Measurements from ENCODE around the gene LRRC4C. TPM values are rescaled to one million over a fixed set of nuclear protein-coding genes. Genes with fewer than 3 reads are reported as not detected.
A peak's percentile ranks its signal among the peaks of the same experiment; 100 is the strongest.

Gene LRRC4C
- polyA plus RNA-seq, 1 donor = 3.9 TPM

DNA sequence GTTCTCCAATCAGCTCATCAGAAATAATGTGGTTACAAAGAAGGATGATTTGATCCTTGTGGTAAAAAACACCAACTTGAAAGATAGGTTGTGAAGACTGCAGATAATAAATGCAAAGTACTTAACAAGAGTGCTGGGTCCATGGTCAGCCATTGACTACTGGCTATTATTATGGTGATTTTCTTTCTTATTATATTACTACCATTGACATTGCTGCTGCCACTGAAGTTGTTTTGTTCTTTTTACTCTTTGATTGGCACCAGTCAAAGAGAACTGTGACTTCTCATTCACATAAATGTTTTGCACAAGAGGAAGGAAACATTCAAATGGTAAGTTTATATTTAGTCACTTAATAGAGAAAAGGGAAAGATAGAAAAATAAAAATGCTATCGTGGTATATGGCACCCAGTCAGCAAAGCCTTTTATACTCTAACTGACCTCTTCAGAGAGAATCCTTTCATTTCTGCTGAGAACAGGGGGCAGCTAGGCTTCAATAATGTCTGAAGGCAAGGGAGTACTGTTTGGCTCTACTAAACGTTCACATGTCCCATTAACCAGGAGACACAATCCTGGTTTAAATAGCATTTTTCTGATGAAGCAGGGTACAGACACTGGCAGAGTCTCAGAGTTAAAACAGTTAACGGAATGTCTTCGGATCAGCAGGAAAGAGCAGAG lies 64.8 kb downstream of the LRRC4C start:
- DNase-seq = no peak
- no peaks in the 10 kb centered on the region for H3K9me3 ChIP-seq (ENCODE audit: control insufficient read depth, low read depth, low read length)
- no peak overlapping the region for H3K27ac ChIP-seq (ENCODE audit: low read length)
- H3K36me3 ChIP-seq (ENCODE audit: control insufficient read depth, insufficient read depth, low read length) = no peaks in the 10 kb centered on the region
- no peaks in the 10 kb centered on the region for H3K27me3 ChIP-seq (ENCODE audit: control insufficient read depth, insufficient read depth, low read length)
- H3K4me1 ChIP-seq (ENCODE audit: control insufficient read depth, insufficient read depth, low read length) = no peaks in the 10 kb centered on the region
- no peak overlapping the region for H3K4me3 ChIP-seq (ENCODE audit: low read length)
- 90% methylated on average over 2 of the region's 4 CpGs for WGBS (ENCODE audit: insufficient coverage, low lambda C conversion rate)

DNA sequence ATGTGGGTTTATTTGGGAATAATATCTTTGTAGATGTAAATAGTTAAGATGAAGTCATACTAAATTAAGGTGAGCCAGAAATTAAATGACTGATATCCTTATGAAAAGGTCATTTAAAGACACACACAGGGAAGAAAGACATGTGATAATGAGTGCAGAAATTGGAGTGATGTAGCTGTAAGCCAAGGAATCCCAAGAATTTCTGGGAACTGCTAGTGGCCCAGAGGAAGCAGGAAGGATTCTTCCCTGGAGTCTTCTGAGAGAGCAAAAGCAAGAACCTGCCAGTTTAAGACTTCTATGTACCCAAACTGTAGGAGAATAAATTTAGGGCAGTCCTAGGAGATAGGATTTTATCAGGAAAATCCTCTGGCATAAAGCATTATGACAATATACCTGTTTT lies 66.9 kb downstream of the LRRC4C start:
- no peak for DNase-seq
- Histone ChIP-seq H3K9me3 (ENCODE audit: control insufficient read depth, low read depth, low read length) (no peaks in the 10 kb centered on the region), H3K36me3 (ENCODE audit: control insufficient read depth, insufficient read depth, low read length) (no peaks in the 10 kb centered on the region), H3K27me3 (ENCODE audit: control insufficient read depth, insufficient read depth, low read length) (no peaks in the 10 kb centered on the region), H3K27ac (ENCODE audit: low read length) (no peak overlapping the region), H3K4me1 (ENCODE audit: control insufficient read depth, insufficient read depth, low read length) (no peaks in the 10 kb centered on the region), H3K4me3 (ENCODE audit: low read length) (no peak overlapping the region)

DNA sequence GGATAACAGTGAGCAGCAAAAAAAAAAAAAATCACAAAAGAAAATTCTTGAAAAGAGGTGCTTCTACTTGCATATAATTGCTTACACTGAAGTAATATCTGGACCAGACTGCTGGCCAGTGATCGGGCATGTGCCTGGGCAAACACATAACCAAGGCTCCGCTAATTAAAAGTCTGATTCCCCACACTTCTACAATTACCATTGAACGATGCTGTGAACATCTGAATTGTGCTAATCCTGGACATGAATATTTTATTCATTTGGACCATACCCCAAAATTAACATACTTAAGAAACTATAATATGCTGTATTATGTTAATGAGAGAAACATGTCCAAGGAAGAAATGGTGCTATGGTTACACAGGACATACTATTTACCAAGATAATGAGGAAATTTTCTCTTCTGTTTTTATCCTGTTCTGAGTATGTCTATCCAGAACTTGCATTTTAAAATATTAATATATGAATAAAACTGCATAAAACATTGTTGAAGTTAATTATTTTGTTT lies 69.8 kb downstream of the LRRC4C start:
- H3K4me3 ChIP-seq (ENCODE audit: low read length) = no peak overlapping the region
- no peaks in the 10 kb centered on the region for H3K27me3 ChIP-seq (ENCODE audit: control insufficient read depth, insufficient read depth, low read length)
- 83% methylated on average over 1 of the region's 3 CpGs for WGBS (ENCODE audit: insufficient coverage, low lambda C conversion rate)
- DNase-seq = no peak
- no peaks in the 10 kb centered on the region for H3K36me3 ChIP-seq (ENCODE audit: control insufficient read depth, insufficient read depth, low read length)
- no peak overlapping the region for H3K27ac ChIP-seq (ENCODE audit: low read length)
- no peaks in the 10 kb centered on the region for H3K4me1 ChIP-seq (ENCODE audit: control insufficient read depth, insufficient read depth, low read length)
- no peaks in the 10 kb centered on the region for H3K9me3 ChIP-seq (ENCODE audit: control insufficient read depth, low read depth, low read length)

DNA sequence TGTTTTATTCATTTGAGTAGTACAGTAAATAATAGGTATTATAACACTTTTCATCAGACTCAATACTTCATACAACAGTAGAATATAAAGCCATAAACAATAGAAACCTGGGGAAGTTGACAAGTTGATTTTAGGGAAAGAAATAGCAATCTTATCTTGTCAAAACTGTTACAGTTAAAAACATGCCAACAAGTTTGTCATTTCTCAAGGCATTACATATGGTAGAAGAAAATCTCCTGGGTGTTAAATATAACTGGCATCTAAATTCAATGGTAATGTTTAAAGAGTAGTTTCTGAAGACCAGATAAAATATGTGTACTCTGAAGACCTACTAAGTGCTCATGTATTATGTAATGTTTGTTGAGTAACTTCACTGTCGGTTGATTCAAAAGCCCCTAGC lies 75.1 kb downstream of the LRRC4C start:
- H3K27ac ChIP-seq (ENCODE audit: low read length) = no peak overlapping the region
- H3K9me3 ChIP-seq (ENCODE audit: control insufficient read depth, low read depth, low read length) = no peaks in the 10 kb centered on the region
- WGBS (ENCODE audit: insufficient coverage, low lambda C conversion rate) = no CpG with 5 or more reads among the region's 1 CpG
- no peaks in the 10 kb centered on the region for H3K36me3 ChIP-seq (ENCODE audit: control insufficient read depth, insufficient read depth, low read length)
- H3K4me3 ChIP-seq (ENCODE audit: low read length) = no peak overlapping the region
- no peaks in the 10 kb centered on the region for H3K27me3 ChIP-seq (ENCODE audit: control insufficient read depth, insufficient read depth, low read length)
- H3K4me1 ChIP-seq (ENCODE audit: control insufficient read depth, insufficient read depth, low read length) = no peaks in the 10 kb centered on the region
- no peak for DNase-seq

DNA sequence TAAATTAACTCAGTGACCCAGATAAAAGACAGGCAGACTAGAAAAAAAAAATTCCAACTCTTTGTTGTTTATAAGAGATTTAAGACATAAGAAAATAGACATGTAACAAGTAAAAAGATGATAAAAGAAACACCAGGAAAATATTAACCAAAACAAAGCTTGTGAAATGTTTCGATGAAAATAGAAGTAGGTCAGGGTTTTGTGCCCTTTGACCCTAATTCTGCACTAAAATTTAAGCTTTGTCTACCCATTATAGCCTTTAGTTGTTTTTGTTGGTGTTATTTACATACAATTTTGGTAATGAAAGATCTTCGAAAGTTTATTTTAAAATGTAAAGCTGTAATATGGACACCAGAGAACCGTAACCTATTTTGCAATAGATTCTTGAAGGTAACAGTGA lies 75.7 kb downstream of the LRRC4C start:
- no peaks in the 10 kb centered on the region for H3K9me3 ChIP-seq (ENCODE audit: control insufficient read depth, low read depth, low read length)

DNA sequence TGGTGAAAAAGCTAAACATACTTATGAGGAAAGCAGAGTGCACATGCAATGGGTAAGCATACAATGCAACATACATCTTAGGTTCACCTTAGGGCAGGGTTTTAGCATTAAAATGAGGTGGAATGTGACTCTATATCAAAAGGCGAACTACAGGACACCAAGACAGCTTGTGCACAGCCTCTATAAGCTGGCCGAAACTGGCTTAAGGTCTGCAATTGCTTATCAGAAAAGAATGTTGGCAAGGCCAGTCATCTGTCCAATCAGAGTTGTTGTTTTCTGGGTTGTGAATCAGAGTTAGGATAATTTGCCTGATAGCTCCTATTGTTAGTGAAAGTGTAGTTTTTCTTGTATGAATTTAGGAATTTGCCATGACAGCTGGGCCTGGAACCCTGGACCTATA lies 76.5 kb downstream of the LRRC4C start:
- H3K36me3 ChIP-seq (ENCODE audit: control insufficient read depth, insufficient read depth, low read length) = no peaks in the 10 kb centered on the region
- no peaks in the 10 kb centered on the region for H3K9me3 ChIP-seq (ENCODE audit: control insufficient read depth, low read depth, low read length)
- H3K27ac ChIP-seq (ENCODE audit: low read length) = no peak overlapping the region
- H3K27me3 ChIP-seq (ENCODE audit: control insufficient read depth, insufficient read depth, low read length) = no peaks in the 10 kb centered on the region
- no peaks in the 10 kb centered on the region for H3K4me1 ChIP-seq (ENCODE audit: control insufficient read depth, insufficient read depth, low read length)
- DNase-seq = no peak
- H3K4me3 ChIP-seq (ENCODE audit: low read length) = no peak overlapping the region
- no CpG with 5 or more reads among the region's 2 CpGs for WGBS (ENCODE audit: insufficient coverage, low lambda C conversion rate)

More for the DNA sequence above, 75.7 kb downstream of the LRRC4C start:
- H3K36me3 ChIP-seq (ENCODE audit: control insufficient read depth, insufficient read depth, low read length) = no peaks in the 10 kb centered on the region
- no peaks in the 10 kb centered on the region for H3K27me3 ChIP-seq (ENCODE audit: control insufficient read depth, insufficient read depth, low read length)
- no peaks in the 10 kb centered on the region for H3K4me1 ChIP-seq (ENCODE audit: control insufficient read depth, insufficient read depth, low read length)
- no peak overlapping the region for H3K4me3 ChIP-seq (ENCODE audit: low read length)
- H3K27ac ChIP-seq (ENCODE audit: low read length) = no peak overlapping the region
- WGBS (ENCODE audit: insufficient coverage, low lambda C conversion rate) = 100% methylated on average over 1 of the region's 3 CpGs
- no peak for DNase-seq

GRCh38 chr11:41379084-41379483 lies 80.4 kb downstream of the LRRC4C start:
- DNase-seq = no peak
- H3K27ac ChIP-seq (ENCODE audit: low read length) = no peak overlapping the region
- no peaks in the 10 kb centered on the region for H3K4me1 ChIP-seq (ENCODE audit: control insufficient read depth, insufficient read depth, low read length)
- no peaks in the 10 kb centered on the region for H3K9me3 ChIP-seq (ENCODE audit: control insufficient read depth, low read depth, low read length)
- no peaks in the 10 kb centered on the region for H3K27me3 ChIP-seq (ENCODE audit: control insufficient read depth, insufficient read depth, low read length)
- no peak overlapping the region for H3K4me3 ChIP-seq (ENCODE audit: low read length)
- H3K36me3 ChIP-seq (ENCODE audit: control insufficient read depth, insufficient read depth, low read length) = no peaks in the 10 kb centered on the region

DNA sequence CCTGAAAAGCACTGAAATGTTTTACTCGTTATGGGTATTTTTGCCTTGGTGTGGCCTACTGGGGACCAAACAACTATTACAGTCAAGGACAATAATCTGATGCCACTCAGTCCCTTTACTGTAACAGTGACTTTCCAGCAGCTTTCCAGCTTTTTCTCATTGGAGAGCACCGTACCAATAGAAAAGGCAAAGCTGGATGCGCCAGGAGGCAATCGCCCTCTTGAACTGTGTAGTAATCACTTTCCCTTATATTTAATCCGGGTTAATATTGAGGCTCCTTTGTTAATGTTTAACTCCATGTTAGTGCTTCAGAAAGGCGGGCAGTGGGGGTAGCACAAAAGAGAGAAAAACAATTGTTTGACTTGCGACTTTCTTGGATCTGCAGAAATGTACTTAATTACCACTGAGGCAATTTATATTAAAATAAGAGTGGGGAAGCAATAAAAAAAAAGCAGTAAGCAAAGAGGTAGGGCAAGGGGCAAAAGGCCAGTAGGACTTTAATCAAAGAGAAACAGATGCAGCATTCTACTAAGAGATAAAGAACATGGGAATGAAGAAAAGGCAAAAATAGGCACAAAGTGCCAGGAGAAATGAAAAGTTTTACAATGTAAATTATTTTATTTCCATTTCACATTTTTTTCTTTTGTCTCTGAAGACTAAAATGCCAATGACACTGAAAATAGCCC lies 81.6 kb downstream of the LRRC4C start:
- H3K9me3 ChIP-seq (ENCODE audit: control insufficient read depth, low read depth, low read length) = no peaks in the 10 kb centered on the region
- no peak overlapping the region for H3K4me3 ChIP-seq (ENCODE audit: low read length)
- H3K27ac ChIP-seq (ENCODE audit: low read length) = no peak overlapping the region
- peak; percentile 0 to 66 for DNase-seq
- WGBS (ENCODE audit: insufficient coverage, low lambda C conversion rate) = no CpG with 5 or more reads among the region's 7 CpGs
- no peaks in the 10 kb centered on the region for H3K36me3 ChIP-seq (ENCODE audit: control insufficient read depth, insufficient read depth, low read length)
- no peaks in the 10 kb centered on the region for H3K4me1 ChIP-seq (ENCODE audit: control insufficient read depth, insufficient read depth, low read length)
- no peaks in the 10 kb centered on the region for H3K27me3 ChIP-seq (ENCODE audit: control insufficient read depth, insufficient read depth, low read length)

GRCh38 chr11:41351825-41352224 lies 107.6 kb downstream of the LRRC4C start:
- no peak overlapping the region for H3K4me3 ChIP-seq (ENCODE audit: low read length)
- no peaks in the 10 kb centered on the region for H3K4me1 ChIP-seq (ENCODE audit: control insufficient read depth, insufficient read depth, low read length)
- H3K27ac ChIP-seq (ENCODE audit: low read length) = no peak overlapping the region
- no peaks in the 10 kb centered on the region for H3K9me3 ChIP-seq (ENCODE audit: control insufficient read depth, low read depth, low read length)
- H3K36me3 ChIP-seq (ENCODE audit: control insufficient read depth, insufficient read depth, low read length) = no peaks in the 10 kb centered on the region
- 63% methylated on average over 2 of the region's 2 CpGs for WGBS (ENCODE audit: insufficient coverage, low lambda C conversion rate)
- H3K27me3 ChIP-seq (ENCODE audit: control insufficient read depth, insufficient read depth, low read length) = no peaks in the 10 kb centered on the region
- no peak for DNase-seq

DNA sequence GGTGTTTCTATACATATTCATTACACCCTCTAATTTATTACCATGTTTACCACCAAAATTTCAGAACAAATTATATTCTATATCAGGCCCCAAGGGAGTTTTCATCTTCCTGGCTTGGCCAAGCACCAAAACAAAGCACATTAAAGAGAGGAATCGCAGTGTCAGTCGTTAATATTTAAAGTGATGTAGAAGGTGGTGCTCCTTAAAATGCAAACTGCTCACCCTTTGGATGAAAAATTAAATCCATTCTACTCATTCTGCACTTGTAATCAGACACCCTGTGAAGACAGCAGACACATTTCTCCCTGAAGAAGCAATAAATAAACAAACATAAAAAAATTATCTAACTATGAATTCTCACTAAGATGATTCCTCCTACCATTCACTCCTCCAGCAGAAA lies 113.4 kb downstream of the LRRC4C start:
- no peaks in the 10 kb centered on the region for H3K27me3 ChIP-seq (ENCODE audit: control insufficient read depth, insufficient read depth, low read length)
- no peaks in the 10 kb centered on the region for H3K9me3 ChIP-seq (ENCODE audit: control insufficient read depth, low read depth, low read length)
- no peak overlapping the region for H3K4me3 ChIP-seq (ENCODE audit: low read length)
- H3K27ac ChIP-seq (ENCODE audit: low read length) = no peak overlapping the region
- H3K36me3 ChIP-seq (ENCODE audit: control insufficient read depth, insufficient read depth, low read length) = no peaks in the 10 kb centered on the region
- no peaks in the 10 kb centered on the region for H3K4me1 ChIP-seq (ENCODE audit: control insufficient read depth, insufficient read depth, low read length)
- no peak for DNase-seq
- WGBS (ENCODE audit: insufficient coverage, low lambda C conversion rate) = no CpG with 5 or more reads among the region's 2 CpGs

Measured in large intestine (tissue), 3 donors.